Esophagus squamous epithelium (tissue), 5 donors: ENCODE measurements around the gene ATXN1. TPM values are rescaled to one million over a fixed set of nuclear protein-coding genes. Genes with fewer than 3 reads are reported as not detected.
A peak's percentile ranks its signal among the peaks of the same experiment; 100 is the strongest.

Source experiments
- DNase-seq: peaks from one replicate; lab custom pipeline; 2025; lab: John Stamatoyannopoulos, UW
- H3K27ac ChIP-seq, 4 donors: fragments of 200-600 bp; sonication (generic); one replicate each; pipeline ENCODE4 v1.5.1; 2016 to 2019; ENCODE audit warnings: mild to moderate bottlenecking in 1 of 4
- H3K27me3 ChIP-seq, 4 donors: fragments of 200-600 bp; sonication (generic); 1 replicate in 3 of 4; 2 replicates in 1 of 4; pipeline versions ENCODE4 v1.5.1 to v1.6.0; 2017 to 2021; ENCODE audit warnings: antibody characterized with exemption in 1 of 4
- H3K36me3 ChIP-seq, 3 donors: fragments of 200-600 bp; sonication (generic); one replicate each; pipeline ENCODE4 v1.5.1; 2016 to 2019
- H3K4me1 ChIP-seq, 3 donors: fragments of 200-600 bp; sonication (generic); one replicate each; pipeline ENCODE4 v1.5.1; 2017 to 2019
- H3K4me3 ChIP-seq, 4 donors: fragments of 200-600 bp; sonication (generic); 1 replicate in 3 of 4; 2 replicates in 1 of 4; pipeline ENCODE4 v1.5.1; 2016 to 2019; ENCODE audit warnings: mild to moderate bottlenecking in 2 of 4, moderate library complexity in 1 of 4
- H3K9me3 ChIP-seq, 3 donors: fragments of 200-600 bp; sonication (generic); one replicate each; pipeline ENCODE4 v1.5.1; 2016 to 2019
- CTCF ChIP-seq, 6 experiments: fragments of 450-650 bp in 4 of 6; fragments of 200-600 bp in 2 of 6; sonication (generic) in 2 of 6; IDR thresholded peaks; one replicate each; pipeline ENCODE4 v1.5.1; 2016 to 2019; ENCODE audit warnings: antibody characterized with exemption in 6 of 6, mild to moderate bottlenecking in 4 of 6, moderate library complexity in 4 of 6
- POLR2A ChIP-seq, 4 donors: fragments of 450-650 bp; IDR thresholded peaks; one replicate each; pipeline ENCODE4 v1.6.1; 2017; ENCODE audit warnings: antibody characterized with exemption in 4 of 4, mild to moderate bottlenecking in 4 of 4, moderate library complexity in 3 of 4
- WGBS, 2 donors: methylation state at CpG; one replicate each; pipeline ENCODE4 v1.1.5; 2018; 5-methylcytosine and 5-hydroxymethylcytosine counted together
- intact Hi-C: fragments of 100-400 bp; cut with DNase I; formaldehyde crosslinking; loops from one replicate; pipeline ENCODE4 v1.15.0; 2022
- total RNA-seq, 4 donors: library from RNA; depleted of rRNA; stranded (reverse); fragments of >200 nt; gene quantifications; one replicate each; pipeline ENCODE4 v1.1.0, GENCODE V29; 2016
- donor health status: DM: yes; HTN: yes; CAD: no.

The ATXN1 gene
- total RNA-seq, 4 donors from 2014 or later = 17.5 to 50.5 (median 28.5) TPM

GRCh38 chr6:16562498-16562897 is 198.8 kb downstream of the ATXN1 start:
- no peak overlapping the region for H3K27ac ChIP-seq
- no peaks in the 10 kb centered on the region for H3K27me3 ChIP-seq
- no peak overlapping the region for H3K4me3 ChIP-seq
- H3K9me3 ChIP-seq = no peaks in the 10 kb centered on the region
- TF ChIP-seq CTCF (IDR thresholded peaks at IDR 0.05) = no peak
- 32 to 48% methylated on average over 2 of the region's 2 CpGs for WGBS, 2 donors
- no peak for DNase-seq
- intact Hi-C loops = no loop called here
- no peaks in the 10 kb centered on the region for H3K4me1 ChIP-seq
- H3K36me3 ChIP-seq = peaks cover 0 to 11% (median 0%) of the 10 kb centered on the region in 3 donors

- Histone ChIP-seq H3K4me1 (no peaks in the 10 kb centered on the region), H3K27me3 (no peaks in the 10 kb centered on the region), H3K4me3 (no peak overlapping the region), H3K9me3 (no peaks in the 10 kb centered on the region), H3K27ac (peak overlapping the region in 1 of 4 donors; percentile 42), H3K36me3 (peaks cover 0 to 11% (median 0%) of the 10 kb centered on the region in 3 donors)
- 56 to 62% methylated on average over 4 of the region's 4 CpGs for WGBS, 2 donors
- TF ChIP-seq CTCF (IDR thresholded peaks at IDR 0.05) = no peak
- TF ChIP-seq POLR2A (IDR thresholded peaks at IDR 0.05) = no peak
- intact Hi-C loops = no loop called here
- DNase-seq = no peak
Measured at GRCh38 chr6:16559071-16559470, 202.2 kb downstream of the ATXN1 start.

DNA sequence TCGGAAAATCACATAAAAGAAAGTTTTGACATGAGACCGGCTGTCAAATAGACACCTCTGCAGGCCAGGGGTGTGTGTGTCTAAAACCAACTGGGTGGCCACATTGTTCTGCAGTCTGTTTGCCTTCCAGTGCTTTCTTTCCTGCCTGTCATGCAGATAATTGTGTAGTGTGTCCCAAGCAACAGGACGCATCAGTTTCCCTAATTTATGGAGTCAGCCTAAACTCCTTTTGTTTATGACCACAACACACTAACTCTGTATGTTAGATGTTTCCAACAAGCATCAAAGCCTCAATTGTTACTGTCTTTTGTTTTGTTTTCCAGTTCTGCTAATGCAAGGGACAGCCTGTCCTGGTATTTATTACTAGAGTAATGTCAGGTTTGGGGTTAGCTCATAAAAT is 205.7 kb downstream of the ATXN1 start:
- intact Hi-C loops = no loop called here
- Histone ChIP-seq H3K36me3 (peaks cover 0 to 22% (median 0%) of the 10 kb centered on the region in 3 donors), H3K4me1 (no peaks in the 10 kb centered on the region), H3K27me3 (no peaks in the 10 kb centered on the region), H3K4me3 (no peak overlapping the region), H3K27ac (no peak overlapping the region), H3K9me3 (no peaks in the 10 kb centered on the region)
- DNase-seq = no peak
- TF ChIP-seq POLR2A (IDR thresholded peaks at IDR 0.05) (no peak), CTCF (IDR thresholded peaks at IDR 0.05) (no peak)
- 95 to 100% methylated on average over 3 of the region's 3 CpGs for WGBS, 2 donors

GRCh38 chr6:16553531-16553930 is 207.7 kb downstream of the ATXN1 start:
- Histone ChIP-seq H3K4me3 (no peak overlapping the region), H3K36me3 (peaks cover 0 to 32% (median 0%) of the 10 kb centered on the region in 3 donors), H3K9me3 (no peaks in the 10 kb centered on the region), H3K27ac (no peak overlapping the region), H3K4me1 (no peaks in the 10 kb centered on the region), H3K27me3 (no peaks in the 10 kb centered on the region)
- WGBS, 2 donors = 91 to 97% methylated on average over 3 of the region's 3 CpGs
- TF ChIP-seq POLR2A (IDR thresholded peaks at IDR 0.05) (no peak), CTCF (IDR thresholded peaks at IDR 0.05) (no peak)
- intact Hi-C loops = no loop called here
- DNase-seq = no peak

GRCh38 chr6:16551466-16551865 is 209.8 kb downstream of the ATXN1 start:
- WGBS, 2 donors = 80 to 88% methylated on average over 6 of the region's 6 CpGs
- no peaks in the 10 kb centered on the region for H3K4me1 ChIP-seq
- H3K36me3 ChIP-seq = peaks cover 0 to 44% (median 0%) of the 10 kb centered on the region in 3 donors
- no peak overlapping the region for H3K4me3 ChIP-seq
- H3K27me3 ChIP-seq = no peaks in the 10 kb centered on the region
- no peaks in the 10 kb centered on the region for H3K9me3 ChIP-seq
- TF ChIP-seq CTCF (IDR thresholded peaks at IDR 0.05) (no peak), POLR2A (IDR thresholded peaks at IDR 0.05) (no peak)
- intact Hi-C loops = no loop called here
- no peak for DNase-seq
- H3K27ac ChIP-seq = no peak overlapping the region
